ENCODE results near the gene NBAS. TPM values are rescaled to one million over a fixed set of nuclear protein-coding genes. Genes with fewer than 3 reads are reported as not detected.

NBAS gene
- total and polyA plus RNA-seq, 10 of the 15 experiments (the other 5 are each of a cell fraction or from before 2014, with no cell fraction given): 4.3 to 32.7 (median 20.8) TPM

- H3K4me3 ChIP-seq: no peak overlapping the region
- CTCF ChIA-PET: no interaction called here
- RAD21 ChIA-PET (ENCODE audit: unreplicated experiment): no interaction called here
These were observed 28.1 kb downstream of the NBAS start for GRCh38 chr2:15532996-15533395.

More at GRCh38 chr2:15532996-15533395, 28.1 kb downstream of the NBAS start:
- Histone ChIP-seq H4K20me1 (ENCODE audit: control insufficient read depth, insufficient read depth) (no peaks in the 10 kb centered on the region), H3K36me3 (ENCODE audit: control insufficient read depth in 2 of 2, insufficient read depth in 2 of 2, low read length in 1 of 2) (peaks cover 0 to 6% of the 10 kb centered on the region in 2 experiments; a peak in 3 of 4 replicates), H3K4me1 (ENCODE audit: control insufficient read depth, insufficient read depth, low read length) (no peaks in the 10 kb centered on the region), H3K9ac (ENCODE audit: control insufficient read depth, insufficient read depth, low read length) (no peak overlapping the region), H2AFZ (ENCODE audit: control insufficient read depth, low read depth, low read length) (no peak overlapping the region), H3K9me3 (replicated peaks; ENCODE audit: control insufficient read depth, insufficient read depth, low read length) (no peaks in the 10 kb centered on the region), H3K27ac (ENCODE audit: control insufficient read depth, insufficient read depth) (no peak overlapping the region), H3K4me2 (ENCODE audit: control insufficient read depth, insufficient read depth) (no peak overlapping the region), H3K79me2 (ENCODE audit: control insufficient read depth, insufficient read depth, low read length) (no peaks in the 10 kb centered on the region), H3K27me3 (replicated peaks in 1 of 2; ENCODE audit: control insufficient read depth in 2 of 2, insufficient read depth in 2 of 2, low read length in 1 of 2) (no peaks in the 10 kb centered on the region)
- FAIRE-seq: no peak
- TF ChIP-seq ZZZ3 (IDR thresholded peaks at IDR 0.05; ENCODE audit: control insufficient read depth, insufficient read length, low read depth) (no peak), YY1 (IDR thresholded peaks at IDR 0.05; ENCODE audit: low read depth, low read length) (no peak), BMI1 (IDR thresholded peaks at IDR 0.05; ENCODE audit: borderline replicate concordance) (no peak), SRF (IDR thresholded peaks at IDR 0.05; ENCODE audit: low read depth in 2 of 2, low read length in 2 of 2) (no peak), HDGF (IDR thresholded peaks at IDR 0.05) (no peak), JUND (IDR thresholded peaks at IDR 0.05; ENCODE audit: low read depth, low read length) (no peak), NR2C1 (IDR thresholded peaks at IDR 0.05) (no peak), NFYA (IDR thresholded peaks at IDR 0.05; ENCODE audit: borderline replicate concordance, low read depth, low read length) (no peak), SPI1 (IDR thresholded peaks at IDR 0.05; ENCODE audit: borderline replicate concordance, insufficient read depth, low read depth, low read length) (no peak), CBFB (IDR thresholded peaks at IDR 0.05; ENCODE audit: low read depth) (no peak), HDAC2 (IDR thresholded peaks at IDR 0.05) (no peak), MYB (IDR thresholded peaks at IDR 0.05; ENCODE audit: borderline replicate concordance, low read depth, low read length) (no peak), PAX5 (IDR thresholded peaks at IDR 0.05; ENCODE audit: borderline replicate concordance, low read depth, low read length) (no peak), TARDBP (IDR thresholded peaks at IDR 0.05; ENCODE audit: borderline replicate concordance) (no peak), POLR2A (IDR thresholded peaks at IDR 0.05; ENCODE audit: low read depth, low read length) (no peak)
- TF ChIP-seq, protein P1, sequence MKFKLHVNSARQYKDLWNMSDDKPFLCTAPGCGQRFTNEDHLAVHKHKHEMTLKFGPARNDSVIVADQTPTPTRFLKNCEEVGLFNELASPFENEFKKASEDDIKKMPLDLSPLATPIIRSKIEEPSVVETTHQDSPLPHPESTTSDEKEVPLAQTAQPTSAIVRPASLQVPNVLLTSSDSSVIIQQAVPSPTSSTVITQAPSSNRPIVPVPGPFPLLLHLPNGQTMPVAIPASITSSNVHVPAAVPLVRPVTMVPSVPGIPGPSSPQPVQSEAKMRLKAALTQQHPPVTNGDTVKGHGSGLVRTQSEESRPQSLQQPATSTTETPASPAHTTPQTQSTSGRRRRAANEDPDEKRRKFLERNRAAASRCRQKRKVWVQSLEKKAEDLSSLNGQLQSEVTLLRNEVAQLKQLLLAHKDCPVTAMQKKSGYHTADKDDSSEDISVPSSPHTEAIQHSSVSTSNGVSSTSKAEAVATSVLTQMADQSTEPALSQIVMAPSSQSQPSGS (IDR thresholded peaks at IDR 0.05; ENCODE audit: low read length): no peak
- ChIA-PET POLR2A (no interaction called here), SMC1A (ENCODE audit: uncharacterized antibody, unreplicated experiment) (no interaction called here)
- no peak for ATAC-seq
- DNase-seq (ENCODE audit: low read depth, low spot score): no peak
- in situ Hi-C loops (cut with MboI): no loop called here
- intact Hi-C loops (cut with micrococcal nuclease; ENCODE audit: unreplicated experiment): no loop called here
- 96% methylated on average over 5 of the region's 5 CpGs for WGBS (ENCODE audit: insufficient coverage, insufficient replicate concordance, low lambda C conversion rate, missing lambda C conversion rate)
- no TSS peak for BruUV-seq (replicated peaks)

Data from GM12878 (cell line).